ENCODE data around the gene CAGE1. TPM values are rescaled to one million over a fixed set of nuclear protein-coding genes. Genes with fewer than 3 reads are reported as not detected.

CAGE1 gene
- total and polyA plus RNA-seq, 4 experiments from 2014 or later, result 0.05 to 0.33 (median 0.17) TPM; not detected in 1

- Mint-ChIP-seq H3K4me1 (peaks cover 10 to 19% (median 14%) of the 10 kb centered on the region in 4 donors), H3K9me3 (no peaks in the 10 kb centered on the region), H3K27ac (peak overlapping the region in 1 of 7 donors; percentile 50), H3K4me3 (no peak overlapping the region), H3K27me3 (no peaks in the 10 kb centered on the region), H3K36me3 (peaks cover 49 to 70% of the 10 kb centered on the region in 2 donors)
- DNase-seq, result no peak
- no peak overlapping the region for H3K27ac ChIP-seq (ENCODE audit: low read depth, low read length)
- H3K27me3 ChIP-seq (ENCODE audit: insufficient read depth, low read length), result no peaks in the 10 kb centered on the region
- H3K4me1 ChIP-seq (ENCODE audit: insufficient read depth, low read length), result no peaks in the 10 kb centered on the region
- H3K9me3 ChIP-seq (ENCODE audit: control insufficient read depth in 1 of 2, low read length in 2 of 2), result no peaks in the 10 kb centered on the region
- CTCF ChIA-PET (ENCODE audit: partially characterized antibody), result interaction anchor here (0.7 to 1.5 kb wide), 2 partner anchors 21 to 23 kb away, joined by 3 to 4 read pairs; no protein-coding TSS in a partner anchor
- POLR2A ChIA-PET (ENCODE audit: partially characterized antibody), result no interaction called here
- intact Hi-C loops (cut with micrococcal nuclease), result no loop called here
- H3K4me3 ChIP-seq (ENCODE audit: low read length in 2 of 2), result no peak overlapping the region
- H3K36me3 ChIP-seq (ENCODE audit: insufficient read depth, low read length), result peaks cover 61% of the 10 kb centered on the region
These were observed 91.4 kb downstream of the CAGE1 start for GRCh38 chr6:7298113-7298512.

GRCh38 chr6:7296602-7297001 lies 92.9 kb downstream of the CAGE1 start:
- no peak overlapping the region for H3K4me3 Mint-ChIP-seq
- no peaks in the 10 kb centered on the region for H3K27me3 Mint-ChIP-seq
- Histone ChIP-seq H3K4me3 (ENCODE audit: low read length in 2 of 2) (no peak overlapping the region), H3K27me3 (ENCODE audit: insufficient read depth, low read length) (no peaks in the 10 kb centered on the region), H3K4me1 (ENCODE audit: insufficient read depth, low read length) (no peaks in the 10 kb centered on the region), H3K9me3 (ENCODE audit: control insufficient read depth in 1 of 2, low read length in 2 of 2) (no peaks in the 10 kb centered on the region), H3K27ac (ENCODE audit: low read depth, low read length) (no peak overlapping the region), H3K36me3 (ENCODE audit: insufficient read depth, low read length) (peaks cover 62% of the 10 kb centered on the region)
- H3K4me1 Mint-ChIP-seq, result peaks cover 8 to 18% (median 13%) of the 10 kb centered on the region in 4 donors
- ChIA-PET CTCF (ENCODE audit: partially characterized antibody) (no interaction called here), POLR2A (ENCODE audit: partially characterized antibody) (no interaction called here)
- DNase-seq, result no peak
- no peaks in the 10 kb centered on the region for H3K9me3 Mint-ChIP-seq
- H3K27ac Mint-ChIP-seq, result peak overlapping the region in 2 of 7 donors; percentile 49 to 60
- intact Hi-C loops (cut with micrococcal nuclease), result no loop called here
- peaks cover 57 to 72% of the 10 kb centered on the region in 2 donors for H3K36me3 Mint-ChIP-seq

GRCh38 chr6:7295916-7296315 lies 93.6 kb downstream of the CAGE1 start:
- peaks cover 59% of the 10 kb centered on the region for H3K36me3 ChIP-seq (ENCODE audit: insufficient read depth, low read length)
- ChIA-PET POLR2A (ENCODE audit: partially characterized antibody) (interaction anchor here (1.8 kb wide), 1 partner anchor 94 kb away, joined by 4 read pairs; the partner anchor contains the start of genes CAGE1 and RIOK1), CTCF (ENCODE audit: partially characterized antibody) (no interaction called here)
- no peaks in the 10 kb centered on the region for H3K9me3 ChIP-seq (ENCODE audit: control insufficient read depth in 1 of 2, low read length in 2 of 2)
- H3K27me3 Mint-ChIP-seq, result no peaks in the 10 kb centered on the region
- intact Hi-C loops (cut with micrococcal nuclease), result no loop called here
- no peaks in the 10 kb centered on the region for H3K9me3 Mint-ChIP-seq
- no peak overlapping the region for H3K4me3 ChIP-seq (ENCODE audit: low read length in 2 of 2)
- H3K27ac Mint-ChIP-seq, result peak overlapping the region in 3 of 7 donors; percentile 15 to 42 (median 37)
- no peak overlapping the region for H3K4me3 Mint-ChIP-seq
- peaks cover 54 to 67% of the 10 kb centered on the region in 2 donors for H3K36me3 Mint-ChIP-seq
- no peaks in the 10 kb centered on the region for H3K27me3 ChIP-seq (ENCODE audit: insufficient read depth, low read length)
- H3K4me1 ChIP-seq (ENCODE audit: insufficient read depth, low read length), result no peaks in the 10 kb centered on the region
- H3K27ac ChIP-seq (ENCODE audit: low read depth, low read length), result no peak overlapping the region
- no peak for DNase-seq
- peaks cover 4 to 12% (median 7%) of the 10 kb centered on the region in 4 donors for H3K4me1 Mint-ChIP-seq

DNA sequence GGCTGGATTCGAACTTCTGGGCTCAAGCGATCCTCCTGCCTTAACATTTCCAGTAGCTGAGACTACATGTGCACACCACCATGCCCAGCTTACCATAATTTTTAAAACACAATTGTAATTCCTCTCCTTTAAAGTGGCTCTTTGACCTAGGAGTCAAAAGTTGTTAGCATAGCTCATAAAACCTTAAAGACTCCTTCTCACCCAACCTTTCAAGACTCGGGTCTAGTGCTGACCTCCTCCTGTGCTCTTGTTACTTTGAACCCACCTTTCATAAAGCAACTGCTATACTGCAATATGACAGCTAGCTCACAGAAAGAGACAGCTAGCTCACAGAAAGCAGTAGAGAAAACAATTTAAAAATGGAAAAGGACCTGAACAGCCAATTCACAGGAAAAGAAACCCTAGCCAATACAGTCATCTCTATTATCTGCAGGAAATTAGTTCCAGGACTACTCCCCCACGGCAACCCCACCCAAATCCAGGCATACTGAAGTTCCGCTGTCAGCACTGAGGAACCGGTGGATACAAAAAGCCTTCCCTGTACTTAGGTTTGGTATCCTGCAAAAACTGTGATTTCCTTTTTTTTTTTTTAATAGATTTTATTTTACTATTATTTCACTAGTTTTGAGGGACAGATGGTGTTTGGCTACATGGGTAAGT lies 96.8 kb downstream of the CAGE1 start:
- Histone ChIP-seq H3K4me1 (ENCODE audit: insufficient read depth, low read length) (no peaks in the 10 kb centered on the region), H3K9me3 (ENCODE audit: control insufficient read depth in 1 of 2, low read length in 2 of 2) (no peaks in the 10 kb centered on the region), H3K27me3 (ENCODE audit: insufficient read depth, low read length) (no peaks in the 10 kb centered on the region), H3K4me3 (ENCODE audit: low read length in 2 of 2) (no peak overlapping the region), H3K27ac (ENCODE audit: low read depth, low read length) (no peak overlapping the region), H3K36me3 (ENCODE audit: insufficient read depth, low read length) (peaks cover 57% of the 10 kb centered on the region)
- intact Hi-C loops (cut with micrococcal nuclease), result no loop called here
- H3K36me3 Mint-ChIP-seq, result peaks cover 53 to 66% of the 10 kb centered on the region in 2 donors
- DNase-seq, result no peak
- no peaks in the 10 kb centered on the region for H3K9me3 Mint-ChIP-seq
- peak overlapping the region in 2 of 7 donors; percentile 68 to 75 for H3K27ac Mint-ChIP-seq
- no peak overlapping the region for H3K4me3 Mint-ChIP-seq
- H3K4me1 Mint-ChIP-seq, result peaks cover 0 to 3% (median 0%) of the 10 kb centered on the region in 4 donors
- CTCF ChIA-PET (ENCODE audit: partially characterized antibody), result interaction anchor here (0.8 to 0.9 kb wide), 2 partner anchors 324 to 615 kb away, joined by 3 read pairs; no protein-coding TSS in a partner anchor
- POLR2A ChIA-PET (ENCODE audit: partially characterized antibody), result interaction anchor here (0.6 kb wide), 1 partner anchor 10 kb away, joined by 3 read pairs; no protein-coding TSS in a partner anchor
- no peaks in the 10 kb centered on the region for H3K27me3 Mint-ChIP-seq

DNA sequence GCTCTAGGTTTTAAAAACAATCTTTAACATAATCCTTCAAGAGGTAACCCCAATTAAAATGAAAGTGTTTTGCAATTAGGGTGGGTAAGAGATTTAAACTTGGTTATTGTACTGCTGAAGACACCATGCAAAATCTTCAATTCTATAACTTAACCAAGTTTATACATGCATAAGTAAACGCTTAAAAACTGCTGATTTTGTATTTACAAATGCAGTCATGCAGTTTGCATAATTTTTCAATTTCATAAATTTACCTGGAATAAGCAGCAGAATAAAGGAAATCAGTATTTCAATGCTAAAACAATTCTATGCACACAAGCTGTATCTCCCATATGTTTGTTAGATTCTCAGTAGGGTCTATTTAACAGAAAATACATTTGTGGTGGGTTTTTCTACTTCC lies 99.5 kb downstream of the CAGE1 start:
- H3K27ac ChIP-seq (ENCODE audit: low read depth, low read length), result no peak overlapping the region
- peaks cover 53% of the 10 kb centered on the region for H3K36me3 ChIP-seq (ENCODE audit: insufficient read depth, low read length)

DNA sequence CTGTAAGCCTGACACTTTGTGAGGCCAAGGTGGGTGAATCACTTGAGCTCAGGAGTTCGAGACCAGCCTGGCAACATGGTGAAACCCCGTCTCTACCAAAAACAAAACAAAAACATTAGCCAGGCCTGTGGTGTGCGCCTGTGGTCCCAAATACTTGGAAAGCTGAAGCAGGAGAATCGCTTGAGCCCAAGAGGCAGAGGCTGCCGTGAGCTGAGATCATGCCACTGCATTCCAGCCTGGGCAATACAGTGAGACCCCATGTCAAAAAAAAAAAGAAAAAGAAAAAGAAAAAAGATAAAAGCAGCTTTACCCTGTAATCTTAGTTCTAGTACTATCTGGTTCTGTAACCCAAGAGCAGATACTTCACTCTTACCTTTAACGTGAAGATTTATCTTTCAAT lies 104.1 kb downstream of the CAGE1 start:
- intact Hi-C loops (cut with micrococcal nuclease), result no loop called here
- no peaks in the 10 kb centered on the region for H3K9me3 Mint-ChIP-seq
- Histone ChIP-seq H3K27ac (ENCODE audit: low read depth, low read length) (no peak overlapping the region), H3K27me3 (ENCODE audit: insufficient read depth, low read length) (no peaks in the 10 kb centered on the region), H3K4me1 (ENCODE audit: insufficient read depth, low read length) (peaks cover 11% of the 10 kb centered on the region), H3K9me3 (ENCODE audit: control insufficient read depth in 1 of 2, low read length in 2 of 2) (no peaks in the 10 kb centered on the region), H3K4me3 (ENCODE audit: low read length in 2 of 2) (no peak overlapping the region), H3K36me3 (ENCODE audit: insufficient read depth, low read length) (peaks cover 27% of the 10 kb centered on the region)
- peaks cover 13 to 18% (median 16%) of the 10 kb centered on the region in 4 donors for H3K4me1 Mint-ChIP-seq
- POLR2A ChIA-PET (ENCODE audit: partially characterized antibody), result no interaction called here
- peaks cover 26 to 60% of the 10 kb centered on the region in 2 donors for H3K36me3 Mint-ChIP-seq
- CTCF ChIA-PET (ENCODE audit: partially characterized antibody), result interaction anchor here (0.8 to 1.9 kb wide), 3 partner anchors 8 to 723 kb away, joined by 3 to 12 read pairs (median 7); no protein-coding TSS in a partner anchor
- H3K27ac Mint-ChIP-seq, result peak overlapping the region in 2 of 7 donors; percentile 14 to 35
- H3K27me3 Mint-ChIP-seq, result no peaks in the 10 kb centered on the region
- DNase-seq, result no peak
- H3K4me3 Mint-ChIP-seq, result no peak overlapping the region

More for the DNA sequence above, 99.5 kb downstream of the CAGE1 start:
- Histone ChIP-seq H3K27me3 (ENCODE audit: insufficient read depth, low read length) (no peaks in the 10 kb centered on the region), H3K4me1 (ENCODE audit: insufficient read depth, low read length) (no peaks in the 10 kb centered on the region), H3K4me3 (ENCODE audit: low read length in 2 of 2) (no peak overlapping the region), H3K9me3 (ENCODE audit: control insufficient read depth in 1 of 2, low read length in 2 of 2) (no peaks in the 10 kb centered on the region)
- intact Hi-C loops (cut with micrococcal nuclease), result no loop called here
- CTCF ChIA-PET (ENCODE audit: partially characterized antibody), result interaction anchor here (1.0 to 1.7 kb wide), 2 partner anchors 13 to 15 kb away, joined by 6 read pairs; no protein-coding TSS in a partner anchor
- Mint-ChIP-seq H3K27me3 (no peaks in the 10 kb centered on the region), H3K9me3 (no peaks in the 10 kb centered on the region), H3K4me1 (peaks cover 0 to 1% (median 0%) of the 10 kb centered on the region in 4 donors), H3K36me3 (peaks cover 44 to 73% of the 10 kb centered on the region in 2 donors), H3K27ac (peak overlapping the region in 1 of 7 donors; percentile 23), H3K4me3 (no peak overlapping the region)
- POLR2A ChIA-PET (ENCODE audit: partially characterized antibody), result no interaction called here
- no peak for DNase-seq

- Mint-ChIP-seq H3K27ac (peak overlapping the region in 2 of 7 donors; percentile 16 to 75), H3K4me3 (no peak overlapping the region), H3K27me3 (no peaks in the 10 kb centered on the region), H3K36me3 (peaks cover 9 to 43% of the 10 kb centered on the region in 2 donors), H3K4me1 (peaks cover 14 to 18% (median 16%) of the 10 kb centered on the region in 4 donors), H3K9me3 (no peaks in the 10 kb centered on the region)
- intact Hi-C loops (cut with micrococcal nuclease), result loop anchor here (2.0 kb wide), 1 partner anchor 105 kb away; the partner anchor contains the start of genes CAGE1 and RIOK1
- POLR2A ChIA-PET (ENCODE audit: partially characterized antibody), result no interaction called here
- no peaks in the 10 kb centered on the region for H3K27me3 ChIP-seq (ENCODE audit: insufficient read depth, low read length)
- CTCF ChIA-PET (ENCODE audit: partially characterized antibody), result interaction anchor here (1.5 kb wide), 1 partner anchor 8 kb away, joined by 3 read pairs; no protein-coding TSS in a partner anchor
- no peak overlapping the region for H3K4me3 ChIP-seq (ENCODE audit: low read length in 2 of 2)
- no peak overlapping the region for H3K27ac ChIP-seq (ENCODE audit: low read depth, low read length)
- H3K36me3 ChIP-seq (ENCODE audit: insufficient read depth, low read length), result peaks cover 12% of the 10 kb centered on the region
- peaks cover 11% of the 10 kb centered on the region for H3K4me1 ChIP-seq (ENCODE audit: insufficient read depth, low read length)
- no peaks in the 10 kb centered on the region for H3K9me3 ChIP-seq (ENCODE audit: control insufficient read depth in 1 of 2, low read length in 2 of 2)
- no peak for DNase-seq
These were observed 105.9 kb downstream of the CAGE1 start for GRCh38 chr6:7283676-7284075.

Measured in CD4-positive, alpha-beta memory T cell (primary cell).